Measurements from ENCODE around the gene C2CD4C. TPM values are rescaled to one million over a fixed set of nuclear protein-coding genes. Genes with fewer than 3 reads are reported as not detected.
A peak's percentile ranks its signal among the peaks of the same experiment; 100 is the strongest.
"Not testable (repeated sequence)": the region's sequence is repeated elsewhere in the genome, so short reads cannot be mapped to it uniquely, and the experiment has no call there.

The C2CD4C gene
- total RNA-seq, 1 donor from 2014 or later = 1.7 TPM

DNA sequence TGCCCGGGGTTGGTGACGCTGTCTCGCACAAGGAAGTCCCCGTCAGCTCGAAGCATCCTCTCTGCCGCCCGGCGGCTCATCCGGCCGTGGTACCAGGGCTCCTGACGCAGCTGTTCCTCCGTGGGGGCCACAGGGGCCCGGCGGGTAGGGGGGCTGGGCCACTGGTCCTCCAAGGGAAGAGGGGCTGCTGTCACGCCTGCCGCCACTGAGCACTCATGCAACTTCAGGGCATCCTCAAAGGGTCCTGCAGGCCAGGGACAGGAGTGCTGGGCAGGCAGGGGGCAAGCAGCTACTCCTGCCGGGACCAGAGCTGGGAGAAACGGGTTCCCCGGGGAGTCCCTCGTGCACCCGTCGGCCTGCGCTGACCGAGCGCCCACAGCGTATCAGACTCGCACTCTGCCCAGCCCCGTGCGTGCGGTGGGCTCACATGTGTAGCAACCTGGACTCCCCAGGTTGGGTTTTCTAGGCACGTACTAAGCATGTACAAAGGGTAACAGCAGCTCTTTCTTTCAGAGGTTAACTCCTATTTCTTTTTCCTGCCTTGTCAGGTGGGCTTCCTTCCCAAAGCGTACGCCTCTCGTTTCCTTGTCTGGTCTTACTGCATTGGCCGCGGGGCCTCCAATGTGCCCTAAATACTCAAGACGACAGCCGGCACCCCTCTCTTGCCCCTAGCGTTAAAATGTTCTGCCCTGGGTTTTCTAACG is 13.4 kb upstream of the C2CD4C start:
- no peak for ATAC-seq (ENCODE audit: poor library complexity)
- intact Hi-C loops (cut with DNase I) = no loop called here
- peak; percentile 37 for DNase-seq

DNA sequence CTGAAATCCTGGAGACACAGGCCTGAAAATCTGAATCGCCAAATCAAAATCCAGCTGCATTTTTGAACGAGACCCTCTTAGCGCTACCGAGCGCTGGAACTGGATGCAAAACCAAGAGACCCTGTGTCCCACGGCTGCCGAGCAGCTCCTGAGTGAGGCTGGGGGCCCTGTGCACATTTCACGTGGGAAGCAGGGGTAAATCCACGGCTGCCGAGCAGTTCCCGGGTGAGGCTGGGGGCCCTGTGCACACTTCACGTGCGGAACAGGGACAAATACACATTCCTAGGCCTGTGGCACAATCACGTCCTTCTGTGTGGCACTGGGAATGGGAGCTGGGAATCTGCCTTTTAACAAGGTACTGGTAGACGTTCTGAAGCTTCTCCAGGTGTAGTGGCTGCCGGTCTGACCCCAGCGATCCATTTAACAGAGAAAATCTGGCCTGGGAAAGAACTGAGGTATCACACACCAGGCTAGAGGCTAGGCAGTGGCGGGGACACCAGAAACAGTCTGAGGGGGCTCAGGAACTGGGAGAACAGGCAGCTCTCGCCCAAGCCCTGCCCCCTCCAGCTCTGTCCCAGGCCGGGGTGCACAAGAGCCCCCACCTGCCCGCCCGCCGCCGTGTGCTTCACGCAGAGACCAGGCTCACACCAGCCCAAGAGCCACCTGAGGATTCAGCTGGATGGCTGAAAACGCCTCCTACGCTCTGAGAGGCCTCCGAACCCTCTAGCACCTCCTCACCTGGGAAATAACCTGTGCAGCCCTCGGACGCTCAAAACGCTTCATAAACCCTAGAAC is 11.0 kb upstream of the C2CD4C start:
- ATAC-seq (ENCODE audit: poor library complexity) = no peak
- no peak for DNase-seq
- intact Hi-C loops (cut with DNase I) = no loop called here

- intact Hi-C loops (cut with DNase I) = no loop called here
- ATAC-seq (ENCODE audit: poor library complexity) (no peak), DNase-seq (peak; percentile 36)
Measured at GRCh38 chr19:418761-419671, 10.1 kb upstream of the C2CD4C start.

- ATAC-seq (ENCODE audit: poor library complexity) (no peak), DNase-seq (peak; percentile 27)
- intact Hi-C loops (cut with DNase I) = no loop called here
Measured at GRCh38 chr19:416416-416815, 7.5 kb upstream of the C2CD4C start.

- DNase-seq = no peak
- no peak for ATAC-seq (ENCODE audit: poor library complexity)
- intact Hi-C loops (cut with DNase I) = no loop called here
Measured at GRCh38 chr19:415292-415691, 6.3 kb upstream of the C2CD4C start.

DNA sequence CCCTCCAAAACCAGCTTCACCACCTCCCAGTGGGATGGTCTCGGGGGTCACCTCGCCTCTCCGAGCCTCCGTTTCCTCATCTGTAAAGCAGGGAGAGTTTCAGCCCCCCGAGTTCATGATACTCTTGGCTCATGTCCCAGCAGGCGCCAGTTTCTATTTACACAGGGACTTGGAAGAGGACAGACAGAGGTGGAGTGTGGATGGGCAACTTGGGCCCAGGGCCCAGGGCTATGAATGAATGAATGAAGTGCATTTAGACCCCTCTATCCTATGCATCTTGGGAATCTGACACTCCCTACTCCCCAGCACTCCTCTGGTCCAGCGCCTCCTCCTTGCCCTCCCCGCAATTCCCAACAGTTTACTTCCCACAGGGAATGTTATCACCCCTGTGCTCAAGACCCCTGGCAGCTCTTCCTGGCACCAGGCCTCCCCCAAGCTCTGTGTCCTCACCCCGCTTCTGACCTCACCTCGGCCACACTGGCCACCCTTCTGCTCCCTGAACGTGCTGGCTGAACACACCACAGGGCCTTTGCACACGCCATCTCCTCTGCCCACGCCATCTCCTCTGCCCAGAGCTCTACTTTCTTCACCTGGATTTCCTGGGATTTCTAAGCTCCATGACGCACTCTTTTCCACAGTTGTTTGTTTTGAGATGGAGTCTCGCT is 4.9 kb upstream of the C2CD4C start:
- ATAC-seq (ENCODE audit: poor library complexity) (no peak), DNase-seq (peak; percentile 12)
- intact Hi-C loops (cut with DNase I) = no loop called here

- ATAC-seq (ENCODE audit: poor library complexity) (no peak), DNase-seq (peak; percentile 27)
- intact Hi-C loops (cut with DNase I) = no loop called here
Measured at GRCh38 chr19:412356-413355, 3.7 kb upstream of the C2CD4C start.

GRCh38 chr19:411723-412355 is 2.9 kb upstream of the C2CD4C start:
- DNase-seq = no peak
- intact Hi-C loops (cut with DNase I) = no loop called here
- no peak for ATAC-seq (ENCODE audit: poor library complexity)

DNA sequence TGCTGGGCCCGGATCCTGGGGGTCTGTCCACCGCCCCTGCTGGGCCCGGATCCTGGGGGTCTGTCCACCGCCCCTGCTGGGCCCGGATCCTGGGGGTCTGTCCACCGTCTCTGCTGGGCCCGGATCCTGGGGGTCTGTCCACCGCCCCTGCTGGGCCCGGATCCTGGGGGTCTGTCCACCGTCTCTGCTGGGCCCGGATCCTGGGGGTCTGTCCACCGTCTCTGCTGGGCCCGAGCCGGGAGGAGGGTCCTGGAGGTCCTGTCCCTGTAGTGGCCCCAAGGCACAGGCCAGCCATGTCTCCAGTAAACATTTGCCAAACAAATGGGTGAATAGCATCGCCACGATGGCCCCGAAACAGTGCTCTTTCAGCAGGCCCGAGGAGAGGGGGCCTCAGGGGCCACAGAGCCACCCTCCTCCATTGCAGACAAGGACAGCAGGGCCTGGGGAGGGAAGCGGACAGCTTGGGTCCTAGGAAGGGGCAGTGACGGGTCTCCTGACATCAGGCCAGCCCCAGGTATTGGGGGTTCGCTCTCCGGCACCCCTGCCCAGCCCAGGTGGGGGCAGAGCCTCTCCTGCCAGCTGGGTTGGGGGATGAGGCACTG is 2.3 kb upstream of the C2CD4C start:
- DNase-seq; intact Hi-C loops (cut with DNase I); ATAC-seq (ENCODE audit: poor library complexity): not testable (repeated sequence)

DNA sequence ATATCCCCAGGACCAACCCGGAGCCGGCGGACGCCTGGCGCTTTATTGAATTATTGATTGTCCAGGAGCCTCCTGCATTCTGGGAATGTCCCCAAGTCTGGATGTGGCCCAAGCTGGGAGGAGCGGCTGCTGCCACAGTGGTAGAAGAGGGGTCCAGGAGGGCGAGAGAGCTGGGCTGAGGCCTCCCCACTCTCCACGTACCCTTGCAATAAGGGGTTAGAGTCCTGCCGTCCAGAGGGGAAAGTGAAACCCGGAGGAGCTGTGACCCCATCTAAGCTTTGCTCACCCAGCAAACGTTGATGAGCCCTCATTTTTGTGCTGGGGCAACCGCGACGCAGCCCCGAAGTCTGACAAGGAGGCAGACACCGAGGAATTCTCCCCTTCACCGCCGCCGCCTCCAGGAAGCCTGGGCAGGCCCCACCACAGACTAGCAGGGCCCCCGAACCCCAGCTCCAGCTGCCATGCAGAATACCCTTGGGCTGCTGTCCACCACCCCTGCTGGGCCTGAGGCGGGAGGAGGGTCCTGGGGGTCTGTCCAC is 1.4 kb upstream of the C2CD4C start:
- no peak for ATAC-seq (ENCODE audit: poor library complexity)
- DNase-seq = no peak
- intact Hi-C loops (cut with DNase I) = no loop called here

DNA sequence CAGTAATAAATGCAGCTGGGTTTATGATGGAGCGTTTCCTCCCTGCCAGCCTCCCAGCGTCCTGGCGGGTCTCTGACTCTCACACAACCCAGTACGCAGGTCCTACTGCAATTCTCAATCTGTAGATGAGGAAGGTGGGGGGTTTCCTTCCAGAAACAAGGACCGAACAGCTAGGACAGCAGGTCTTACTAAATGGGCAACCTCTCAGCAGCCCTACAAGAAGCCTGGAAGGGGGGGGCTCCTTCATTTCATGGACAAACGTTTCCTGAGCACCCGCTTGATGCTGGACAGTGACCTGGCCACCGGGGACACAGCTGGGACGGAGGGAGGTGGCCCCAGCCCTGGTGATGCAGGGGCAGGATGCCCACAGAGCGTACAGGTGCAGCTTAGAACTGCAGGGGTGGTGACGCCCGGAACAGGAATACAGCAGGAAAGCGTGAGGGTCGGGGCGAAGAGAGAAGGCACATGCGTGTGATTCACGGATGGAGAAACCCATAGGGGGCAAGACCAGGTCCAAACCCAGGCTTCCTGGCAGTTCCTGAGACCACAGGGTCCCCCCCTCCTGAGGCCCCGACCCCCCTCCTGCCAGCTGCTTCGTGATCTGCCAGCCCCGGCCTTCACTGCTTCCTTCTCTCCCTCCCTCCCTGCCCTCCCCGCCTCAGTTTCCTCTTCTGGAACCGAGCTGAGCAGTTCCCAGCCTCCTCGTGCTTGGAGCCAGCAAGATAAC is 732 bp upstream of the C2CD4C start:
- DNase-seq = no peak
- intact Hi-C loops (cut with DNase I) = no loop called here
- ATAC-seq (ENCODE audit: poor library complexity) = no peak

- intact Hi-C loops (cut with DNase I) = no loop called here
- no peak for DNase-seq
- no peak for ATAC-seq (ENCODE audit: poor library complexity)
Measured at GRCh38 chr19:408441-408901, 476 bp downstream of the C2CD4C start.

DNA sequence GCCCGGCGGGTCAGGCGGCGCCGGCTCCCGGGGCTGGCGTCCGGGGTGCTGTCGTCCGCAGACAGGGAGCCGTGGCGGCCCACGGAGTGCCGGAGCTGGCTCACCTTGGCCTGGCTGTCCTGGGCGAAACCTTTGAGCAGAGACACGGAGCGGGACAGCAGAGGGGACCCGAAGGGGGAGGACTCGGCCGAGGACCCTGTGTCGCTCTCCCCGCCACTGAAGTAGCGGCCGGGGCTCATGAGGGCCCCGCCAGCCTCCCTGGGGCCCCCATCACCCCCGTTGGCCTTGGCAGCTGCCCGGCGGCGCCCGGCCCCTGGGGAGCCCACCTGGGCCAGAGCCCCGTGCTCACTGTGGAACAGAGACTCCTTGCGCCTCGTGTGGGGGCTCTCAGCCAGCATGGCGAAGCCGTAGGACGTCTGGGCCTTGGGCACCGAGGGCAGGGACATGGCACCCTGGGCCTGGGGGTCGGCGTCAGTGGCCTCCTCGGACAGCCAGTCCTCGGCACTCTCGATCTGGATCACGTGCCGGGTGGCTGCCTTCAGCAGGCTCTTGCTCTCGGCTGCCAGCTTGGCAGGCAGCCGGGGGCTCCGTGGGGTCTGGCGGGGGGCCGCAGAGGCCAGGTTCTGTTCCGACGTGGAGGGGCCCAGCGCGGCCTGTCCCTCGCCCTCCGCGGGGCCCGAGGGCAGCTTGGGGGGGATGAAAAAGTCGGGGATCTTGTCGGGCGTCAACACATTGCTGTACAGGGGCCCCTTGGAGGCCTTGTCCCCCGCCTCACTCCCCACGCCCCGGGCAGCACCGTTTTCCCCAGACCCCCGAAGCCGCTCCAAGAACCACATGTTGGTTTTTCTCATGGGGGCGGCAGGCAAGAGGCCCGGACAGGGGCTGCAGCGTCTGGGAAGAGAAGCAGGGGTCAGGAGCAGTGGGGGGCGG is 1.2 kb downstream of the C2CD4C start:
- DNase-seq (no peak), ATAC-seq (ENCODE audit: poor library complexity) (no peak)
- intact Hi-C loops (cut with DNase I) = no loop called here

DNA sequence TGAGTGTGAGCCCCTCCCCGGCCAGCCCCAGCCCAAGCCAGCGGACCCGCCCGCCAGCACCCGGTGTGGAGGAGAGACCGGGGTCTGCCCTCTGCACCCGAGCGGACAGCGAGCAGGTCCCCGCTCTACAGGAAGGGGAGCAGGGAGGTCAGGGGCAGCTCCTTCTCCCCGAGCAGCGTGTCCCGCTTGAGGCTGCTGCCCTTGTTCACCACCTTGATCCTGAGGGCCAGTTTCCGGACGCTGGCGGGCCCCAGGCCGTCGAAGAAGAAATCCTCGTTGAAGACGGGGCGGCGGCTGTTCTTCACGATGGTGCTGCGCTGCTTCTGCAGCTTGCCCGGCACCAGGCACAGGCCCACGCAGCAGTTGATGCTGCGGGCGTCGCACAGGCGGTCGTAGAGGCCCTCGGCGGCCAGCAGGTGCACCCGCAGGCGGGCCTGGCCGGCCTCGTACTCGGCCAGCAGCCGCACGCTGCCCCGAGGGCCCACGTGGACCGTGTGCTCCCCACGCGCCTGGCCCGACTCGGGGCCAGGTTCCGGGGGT is 1.9 kb downstream of the C2CD4C start:
- ATAC-seq (ENCODE audit: poor library complexity) = no peak
- DNase-seq = no peak
- intact Hi-C loops (cut with DNase I) = no loop called here

All from Right ventricle myocardium superior (tissue), 1 donor.